ENCODE results near the gene AKAP13.

GRCh38 chr15:85408270-85408746 is 27.9 kb downstream of the AKAP13 start:
- no peak for TF ChIP-seq TAF1 (IDR thresholded peaks at IDR 0.05; ENCODE audit: low read depth)
- no peak for TF ChIP-seq RAD21 (IDR thresholded peaks at IDR 0.05; ENCODE audit: low read depth)
- no peak for TF ChIP-seq EP300 (IDR thresholded peaks at IDR 0.05; ENCODE audit: borderline replicate concordance)
- no peak for TF ChIP-seq CREB1 (IDR thresholded peaks at IDR 0.05; ENCODE audit: low read depth)
- no peak for TF ChIP-seq TCF12 (IDR thresholded peaks at IDR 0.05; ENCODE audit: low read depth)
